Thyroid gland (tissue), 4 donors: ENCODE results near the gene NT5C1A. TPM values are rescaled to one million over a fixed set of nuclear protein-coding genes. Genes with fewer than 3 reads are reported as not detected.
A peak's percentile ranks its signal among the peaks of the same experiment; 100 is the strongest.

ENCODE experiments used
- DNase-seq, 2 donors: peaks; one replicate each; pipeline ENCODE4 v3.0.0-alpha.2; 2019
- H3K27ac ChIP-seq, 3 donors: fragments of 200-600 bp; sonication (generic); 1 replicate in 2 of 3; 2 replicates in 1 of 3; pipeline ENCODE4 v1.5.1; 2016 to 2019; ENCODE audit warnings: mild to moderate bottlenecking in 1 of 3, moderate library complexity in 1 of 3
- H3K27me3 ChIP-seq: fragments of 200-600 bp; sonication (generic); one replicate; pipeline ENCODE4 v1.5.1; 2019
- H3K36me3 ChIP-seq, 2 donors: fragments of 200-600 bp; sonication (generic); one replicate each; pipeline ENCODE4 v1.5.1; 2016 to 2019
- H3K4me1 ChIP-seq, 2 donors: fragments of 200-600 bp; sonication (generic); one replicate each; pipeline ENCODE4 v1.5.1; 2017 to 2019
- H3K4me3 ChIP-seq, 3 donors: fragments of 200-600 bp; sonication (generic); replicated peaks in 1 of 3; 1 replicate in 2 of 3; 2 replicates in 1 of 3; pipeline ENCODE4 v1.5.1; 2016; ENCODE audit warnings: mild to moderate bottlenecking in 1 of 3
- H3K9me3 ChIP-seq: fragments of 200-600 bp; sonication (generic); one replicate; pipeline ENCODE4 v1.5.1; 2017
- CTCF ChIP-seq, 6 experiments: fragments of 200-600 bp in 3 of 6; fragments of 450-650 bp in 3 of 6; sonication (generic) in 3 of 6; IDR thresholded peaks; one replicate each; pipeline ENCODE4 v1.5.1; 2016 to 2019; ENCODE audit warnings: antibody characterized with exemption in 6 of 6, mild to moderate bottlenecking in 2 of 6, inconsistent platforms in 1 of 6, moderate library complexity in 1 of 6
- POLR2A ChIP-seq, 2 donors: fragments of 450-650 bp; IDR thresholded peaks; one replicate each; pipeline ENCODE4 v1.6.1; 2017; ENCODE audit warnings: antibody characterized with exemption in 2 of 2, mild to moderate bottlenecking in 2 of 2, moderate library complexity in 1 of 2
- WGBS, 2 donors: methylation state at CpG; one replicate each; pipeline ENCODE4 v1.1.5; 2017; 5-methylcytosine and 5-hydroxymethylcytosine counted together
- intact Hi-C: fragments of 100-400 bp; cut with DNase I; formaldehyde crosslinking; loops from one replicate; pipeline ENCODE4 v1.15.1; 2023
- total RNA-seq, 4 donors: library from RNA; depleted of rRNA; stranded (reverse); fragments of >200 nt; gene quantifications; one replicate each; pipeline ENCODE4 v1.2.3, GENCODE V29; 2016

NT5C1A gene
- total RNA-seq, 4 donors from 2014 or later: 0.33 to 0.73 TPM; not detected in 2

- H3K4me3 ChIP-seq: no peak overlapping the region
- H3K9me3 ChIP-seq: no peaks in the 10 kb centered on the region
- intact Hi-C loops: no loop called here
- H3K36me3 ChIP-seq: no peaks in the 10 kb centered on the region
- H3K27ac ChIP-seq: no peak overlapping the region
- TF ChIP-seq CTCF (IDR thresholded peaks at IDR 0.05): no peak
- no peak for TF ChIP-seq POLR2A (IDR thresholded peaks at IDR 0.05)
- DNase-seq: no peak
- H3K4me1 ChIP-seq: no peaks in the 10 kb centered on the region
- WGBS, 2 donors: 97 to 98% methylated on average over 7 to 12 of the region's 12 CpGs
- H3K27me3 ChIP-seq: no peaks in the 10 kb centered on the region
These were observed 12.8 kb downstream of the NT5C1A start for GRCh38 chr1:39659110-39659509.

GRCh38 chr1:39657923-39658485 is 13.9 kb downstream of the NT5C1A start:
- Histone ChIP-seq H3K4me1 (no peaks in the 10 kb centered on the region), H3K27me3 (no peaks in the 10 kb centered on the region), H3K9me3 (no peaks in the 10 kb centered on the region), H3K36me3 (no peaks in the 10 kb centered on the region), H3K27ac (no peak overlapping the region), H3K4me3 (no peak overlapping the region)
- TF ChIP-seq CTCF (IDR thresholded peaks at IDR 0.05) (peak; percentile 38 to 71 (median 50)), POLR2A (IDR thresholded peaks at IDR 0.05) (no peak)
- WGBS, 2 donors: 15 to 18% methylated on average over 6 of the region's 6 CpGs
- peak; percentile 46 to 65 for DNase-seq
- intact Hi-C loops: no loop called here

GRCh38 chr1:39657402-39657801 is 14.5 kb downstream of the NT5C1A start:
- Histone ChIP-seq H3K27me3 (no peaks in the 10 kb centered on the region), H3K36me3 (no peaks in the 10 kb centered on the region), H3K4me3 (no peak overlapping the region), H3K27ac (no peak overlapping the region), H3K9me3 (no peaks in the 10 kb centered on the region), H3K4me1 (no peaks in the 10 kb centered on the region)
- DNase-seq: no peak
- TF ChIP-seq POLR2A (IDR thresholded peaks at IDR 0.05): no peak
- TF ChIP-seq CTCF (IDR thresholded peaks at IDR 0.05): no peak
- intact Hi-C loops: no loop called here
- 74 to 86% methylated on average over 3 of the region's 3 CpGs for WGBS, 2 donors

GRCh38 chr1:39656391-39656790 is 15.5 kb downstream of the NT5C1A start:
- WGBS, 2 donors: 60 to 68% methylated on average over 2 of the region's 2 CpGs
- no peaks in the 10 kb centered on the region for H3K36me3 ChIP-seq
- H3K9me3 ChIP-seq: no peaks in the 10 kb centered on the region
- no peak overlapping the region for H3K4me3 ChIP-seq
- H3K4me1 ChIP-seq: no peaks in the 10 kb centered on the region
- intact Hi-C loops: no loop called here
- no peak overlapping the region for H3K27ac ChIP-seq
- no peak for TF ChIP-seq POLR2A (IDR thresholded peaks at IDR 0.05)
- TF ChIP-seq CTCF (IDR thresholded peaks at IDR 0.05): no peak
- DNase-seq: no peak
- H3K27me3 ChIP-seq: no peaks in the 10 kb centered on the region

- no peaks in the 10 kb centered on the region for H3K9me3 ChIP-seq
- no peaks in the 10 kb centered on the region for H3K4me1 ChIP-seq
- no peaks in the 10 kb centered on the region for H3K27me3 ChIP-seq
- intact Hi-C loops: no loop called here
- no peak for TF ChIP-seq POLR2A (IDR thresholded peaks at IDR 0.05)
- H3K4me3 ChIP-seq: no peak overlapping the region
- H3K27ac ChIP-seq: no peak overlapping the region
- WGBS, 2 donors: 57 to 78% methylated on average over 4 to 5 of the region's 5 CpGs
- H3K36me3 ChIP-seq: no peaks in the 10 kb centered on the region
- no peak for DNase-seq
These were observed 16.2 kb downstream of the NT5C1A start for GRCh38 chr1:39655578-39656268.
